NCI-H526 treated with DMSO at 0.1 percent for 48 hours (cell line): Measurements from ENCODE around the gene LTO1.

Source experiments
- DNase-seq: peaks from one replicate; lab custom pipeline; 2025; lab: John Stamatoyannopoulos, UW

Gene LTO1

DNA sequence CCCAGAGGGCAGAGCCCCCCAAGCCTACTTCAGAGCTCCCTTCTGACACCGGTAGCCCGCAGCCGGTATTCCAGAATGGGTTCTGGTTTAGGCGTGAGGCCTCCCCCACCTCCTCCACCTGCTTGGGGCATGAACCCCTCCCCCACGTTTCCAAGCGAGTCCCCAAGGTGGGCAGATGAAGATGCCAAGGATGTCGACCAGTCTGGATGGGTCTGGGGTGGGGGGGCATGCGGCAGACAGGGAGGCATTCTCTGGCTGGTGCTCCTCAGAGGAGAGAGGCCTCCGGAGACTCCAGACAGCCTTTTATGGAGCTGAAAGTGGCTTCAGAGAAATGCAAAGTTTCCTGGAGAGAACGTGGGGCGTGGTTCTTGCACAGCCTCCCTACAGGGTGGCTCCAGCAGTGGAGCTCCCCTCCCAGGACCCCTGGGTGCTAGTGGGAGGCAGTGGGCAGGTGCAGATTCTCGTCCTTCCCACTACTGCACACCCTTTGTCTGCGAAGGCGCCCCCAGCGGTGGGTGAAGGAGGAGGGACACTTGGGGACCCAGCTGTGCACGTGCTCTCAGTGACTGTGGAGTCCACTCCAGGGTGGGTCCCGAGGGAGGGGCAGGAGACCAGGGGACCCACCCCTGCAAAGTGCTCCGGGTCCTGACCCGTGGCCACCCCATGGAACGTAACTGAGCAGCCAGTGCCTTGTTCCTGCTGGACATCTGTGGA, 30.0 kb downstream of the LTO1 start:
- no peak for DNase-seq

DNA sequence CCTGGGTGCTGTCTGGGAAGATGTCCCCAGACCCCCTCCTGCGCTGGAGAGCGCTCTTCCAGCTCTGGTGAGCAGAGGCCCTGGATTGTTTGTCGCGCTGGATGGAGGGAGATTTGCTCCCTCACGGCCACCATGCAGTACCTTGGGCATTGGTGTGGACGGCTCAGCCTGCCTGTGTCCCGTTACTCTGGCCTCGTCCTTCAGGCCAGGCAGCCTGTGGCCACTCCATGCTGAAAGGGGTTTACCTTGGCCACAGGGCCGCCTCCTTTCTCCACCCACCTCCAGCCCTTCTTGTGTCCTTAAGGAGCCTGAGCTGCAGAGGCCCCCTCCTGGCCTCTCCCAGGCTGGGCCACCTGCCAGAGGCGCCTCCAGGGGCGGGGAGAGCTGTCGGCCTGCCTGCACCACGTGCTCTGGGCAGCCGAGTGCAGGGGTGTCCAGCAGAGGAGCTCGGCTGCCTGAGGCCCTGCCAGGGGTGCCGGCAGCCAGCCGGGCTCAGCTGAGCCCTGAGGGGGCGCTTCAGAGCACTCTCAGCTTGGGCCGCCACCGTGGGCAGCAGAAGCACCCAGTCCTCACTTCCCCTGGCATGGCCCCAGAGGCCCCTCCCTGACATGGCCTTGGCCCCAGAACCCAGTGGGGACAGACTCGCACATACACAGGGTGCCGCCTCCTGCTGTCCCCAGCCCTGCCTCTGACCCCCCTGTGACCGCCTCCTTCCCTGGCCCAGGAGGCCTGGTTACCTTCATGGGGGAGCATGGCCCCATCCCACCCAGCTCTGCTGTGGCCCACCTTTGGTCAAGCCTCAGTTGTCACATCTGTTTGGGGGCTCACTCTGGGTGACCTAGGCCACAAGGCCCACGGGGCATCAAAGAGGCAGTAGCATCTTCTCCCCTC, 30.8 kb downstream of the LTO1 start:
- no peak for DNase-seq

DNA sequence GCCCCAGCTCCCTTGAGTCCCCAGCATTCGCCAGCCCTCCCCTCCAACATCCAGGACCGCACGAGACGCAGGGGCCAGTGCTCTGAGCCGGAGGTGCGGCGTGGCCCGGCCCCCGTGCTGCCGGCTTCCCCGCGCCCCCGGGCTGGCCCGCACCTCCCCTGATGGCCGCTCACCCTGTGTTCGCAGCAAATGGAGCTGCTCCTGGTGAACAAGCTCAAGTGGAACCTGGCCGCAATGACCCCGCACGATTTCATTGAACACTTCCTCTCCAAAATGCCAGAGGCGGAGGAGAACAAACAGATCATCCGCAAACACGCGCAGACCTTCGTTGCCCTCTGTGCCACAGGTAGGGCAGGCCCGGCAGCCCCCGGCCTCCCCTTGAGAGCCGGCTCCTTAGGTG, 31.5 kb downstream of the LTO1 start:
- DNase-seq = no peak

DNA sequence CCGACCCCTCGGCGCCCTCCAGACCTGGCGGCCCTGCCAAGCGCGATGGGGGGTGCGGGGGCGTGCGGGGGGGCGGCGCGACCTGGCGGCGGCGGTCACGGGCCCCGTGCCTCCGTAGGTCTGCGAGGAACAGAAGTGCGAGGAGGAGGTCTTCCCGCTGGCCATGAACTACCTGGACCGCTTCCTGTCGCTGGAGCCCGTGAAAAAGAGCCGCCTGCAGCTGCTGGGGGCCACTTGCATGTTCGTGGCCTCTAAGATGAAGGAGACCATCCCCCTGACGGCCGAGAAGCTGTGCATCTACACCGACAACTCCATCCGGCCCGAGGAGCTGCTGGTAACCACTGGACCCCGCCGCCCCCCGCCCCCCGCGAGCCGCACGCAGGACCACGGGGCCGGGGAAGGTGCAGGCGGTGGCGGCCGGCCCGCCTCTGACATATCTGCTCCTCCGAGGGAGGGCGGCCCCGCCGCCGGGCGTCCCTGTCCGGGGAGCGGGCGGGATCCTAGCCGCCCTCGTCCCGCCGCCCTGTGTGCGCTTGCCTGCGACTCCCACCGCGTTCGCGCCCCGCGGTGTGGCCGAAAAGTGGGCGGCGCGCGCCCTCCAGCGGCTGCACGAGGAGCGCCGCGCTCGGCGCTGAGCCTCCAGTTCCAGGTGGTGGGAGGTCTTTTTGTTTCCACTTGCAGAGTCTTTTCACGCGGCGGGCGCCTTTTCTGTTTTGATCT, 32.1 kb downstream of the LTO1 start:
- peak; percentile 59 for DNase-seq

DNA sequence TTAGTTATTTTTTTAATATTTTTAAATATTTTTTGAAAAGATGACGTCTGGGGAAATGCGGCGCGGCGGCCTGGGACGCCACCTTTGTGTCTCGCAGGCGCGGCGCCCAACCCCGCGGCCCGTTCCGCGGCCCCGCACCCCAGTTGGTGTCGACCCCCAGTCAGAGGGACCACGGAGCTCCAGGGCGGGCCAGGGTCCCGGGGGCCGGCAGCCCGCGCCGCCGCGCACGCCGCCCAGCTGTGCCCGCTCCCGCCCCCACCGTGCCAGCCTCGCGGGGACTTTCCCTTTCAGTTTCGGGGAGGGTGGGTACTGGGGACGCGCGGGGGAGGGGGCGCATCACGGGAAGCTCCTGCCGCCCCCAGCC, 32.6 kb downstream of the LTO1 start:
- no peak for DNase-seq

DNA sequence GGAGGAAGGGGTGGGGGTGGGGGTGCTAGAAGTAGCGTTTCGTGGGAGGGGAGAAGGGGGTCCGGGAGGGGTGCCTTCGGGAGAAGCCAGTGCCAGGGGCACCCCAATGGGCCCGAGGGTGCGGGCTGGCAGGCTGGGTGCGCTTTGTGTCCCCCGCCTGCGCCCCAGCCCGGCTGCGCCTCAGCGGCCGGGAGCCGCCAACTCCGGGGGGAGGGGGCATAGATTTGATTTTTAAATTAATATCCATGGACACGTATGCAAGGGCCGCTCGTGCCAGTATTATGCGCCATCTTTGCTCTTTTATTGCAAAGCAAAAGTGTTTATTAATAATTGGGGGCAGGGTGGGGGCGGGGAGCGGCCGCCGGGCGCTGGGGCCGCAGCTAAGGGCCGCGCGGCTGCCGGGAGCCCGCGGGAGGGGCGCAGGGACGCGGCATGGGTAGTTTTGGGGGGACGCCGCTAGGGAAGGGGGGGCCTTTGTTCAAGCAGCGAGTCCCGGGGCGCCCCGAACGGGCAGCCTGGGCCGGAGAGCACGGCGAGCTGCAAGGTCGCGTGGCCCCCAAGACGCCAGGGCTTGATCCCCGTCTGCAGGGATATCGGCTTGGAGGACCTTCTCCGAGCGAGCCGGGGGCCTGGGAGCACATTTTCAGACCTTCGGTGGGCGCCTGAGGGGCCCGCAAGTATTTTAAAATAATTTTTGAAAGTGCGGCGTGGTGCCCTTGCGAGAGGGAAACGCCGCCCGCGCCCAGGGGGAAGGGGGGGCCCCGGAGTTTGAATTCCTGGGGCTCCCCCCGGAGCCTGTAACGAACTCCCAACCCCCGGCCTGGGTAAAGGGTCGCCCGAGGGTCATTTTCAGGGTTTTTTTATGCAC, 33.2 kb downstream of the LTO1 start:
- DNase-seq = no peak

DNA sequence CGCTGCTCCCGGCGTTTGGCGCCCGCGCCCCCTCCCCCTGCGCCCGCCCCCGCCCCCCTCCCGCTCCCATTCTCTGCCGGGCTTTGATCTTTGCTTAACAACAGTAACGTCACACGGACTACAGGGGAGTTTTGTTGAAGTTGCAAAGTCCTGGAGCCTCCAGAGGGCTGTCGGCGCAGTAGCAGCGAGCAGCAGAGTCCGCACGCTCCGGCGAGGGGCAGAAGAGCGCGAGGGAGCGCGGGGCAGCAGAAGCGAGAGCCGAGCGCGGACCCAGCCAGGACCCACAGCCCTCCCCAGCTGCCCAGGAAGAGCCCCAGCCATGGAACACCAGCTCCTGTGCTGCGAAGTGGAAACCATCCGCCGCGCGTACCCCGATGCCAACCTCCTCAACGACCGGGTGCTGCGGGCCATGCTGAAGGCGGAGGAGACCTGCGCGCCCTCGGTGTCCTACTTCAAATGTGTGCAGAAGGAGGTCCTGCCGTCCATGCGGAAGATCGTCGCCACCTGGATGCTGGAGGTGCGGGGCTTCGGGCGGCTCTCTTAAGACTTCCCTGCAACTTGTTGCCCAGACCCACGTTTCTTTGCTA, 34.1 kb downstream of the LTO1 start, which contains the start of gene CCND1:
TSS of gene CCND1 (plus strand) at position 162 of the 587 bp plus-strand sequence. CDS start at position 320, 158 bp downstream.
- DNase-seq = peak; percentile 89

DNA sequence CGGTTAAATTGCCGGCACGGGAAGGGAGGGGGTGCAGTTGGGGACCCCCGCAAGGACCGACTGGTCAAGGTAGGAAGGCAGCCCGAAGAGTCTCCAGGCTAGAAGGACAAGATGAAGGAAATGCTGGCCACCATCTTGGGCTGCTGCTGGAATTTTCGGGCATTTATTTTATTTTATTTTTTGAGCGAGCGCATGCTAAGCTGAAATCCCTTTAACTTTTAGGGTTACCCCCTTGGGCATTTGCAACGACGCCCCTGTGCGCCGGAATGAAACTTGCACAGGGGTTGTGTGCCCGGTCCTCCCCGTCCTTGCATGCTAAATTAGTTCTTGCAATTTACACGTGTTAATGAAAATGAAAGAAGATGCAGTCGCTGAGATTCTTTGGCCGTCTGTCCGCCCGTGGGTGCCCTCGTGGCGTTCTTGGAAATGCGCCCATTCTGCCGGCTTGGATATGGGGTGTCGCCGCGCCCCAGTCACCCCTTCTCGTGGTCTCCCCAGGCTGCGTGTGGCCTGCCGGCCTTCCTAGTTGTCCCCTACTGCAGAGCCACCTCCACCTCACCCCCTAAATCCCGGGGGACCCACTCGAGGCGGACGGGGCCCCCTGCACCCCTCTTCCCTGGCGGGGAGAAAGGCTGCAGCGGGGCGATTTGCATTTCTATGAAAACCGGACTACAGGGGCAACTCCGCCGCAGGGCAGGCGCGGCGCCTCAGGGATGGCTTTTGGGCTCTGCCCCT, 34.7 kb downstream of the LTO1 start:
- no peak for DNase-seq

DNA sequence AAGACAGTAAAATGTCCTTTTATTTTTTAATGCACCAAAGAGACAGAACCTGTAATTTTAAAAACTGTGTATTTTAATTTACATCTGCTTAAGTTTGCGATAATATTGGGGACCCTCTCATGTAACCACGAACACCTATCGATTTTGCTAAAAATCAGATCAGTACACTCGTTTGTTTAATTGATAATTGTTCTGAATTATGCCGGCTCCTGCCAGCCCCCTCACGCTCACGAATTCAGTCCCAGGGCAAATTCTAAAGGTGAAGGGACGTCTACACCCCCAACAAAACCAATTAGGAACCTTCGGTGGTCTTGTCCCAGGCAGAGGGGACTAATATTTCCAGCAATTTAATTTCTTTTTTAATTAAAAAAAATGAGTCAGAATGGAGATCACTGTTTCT, 35.3 kb downstream of the LTO1 start:
- DNase-seq = no peak

DNA sequence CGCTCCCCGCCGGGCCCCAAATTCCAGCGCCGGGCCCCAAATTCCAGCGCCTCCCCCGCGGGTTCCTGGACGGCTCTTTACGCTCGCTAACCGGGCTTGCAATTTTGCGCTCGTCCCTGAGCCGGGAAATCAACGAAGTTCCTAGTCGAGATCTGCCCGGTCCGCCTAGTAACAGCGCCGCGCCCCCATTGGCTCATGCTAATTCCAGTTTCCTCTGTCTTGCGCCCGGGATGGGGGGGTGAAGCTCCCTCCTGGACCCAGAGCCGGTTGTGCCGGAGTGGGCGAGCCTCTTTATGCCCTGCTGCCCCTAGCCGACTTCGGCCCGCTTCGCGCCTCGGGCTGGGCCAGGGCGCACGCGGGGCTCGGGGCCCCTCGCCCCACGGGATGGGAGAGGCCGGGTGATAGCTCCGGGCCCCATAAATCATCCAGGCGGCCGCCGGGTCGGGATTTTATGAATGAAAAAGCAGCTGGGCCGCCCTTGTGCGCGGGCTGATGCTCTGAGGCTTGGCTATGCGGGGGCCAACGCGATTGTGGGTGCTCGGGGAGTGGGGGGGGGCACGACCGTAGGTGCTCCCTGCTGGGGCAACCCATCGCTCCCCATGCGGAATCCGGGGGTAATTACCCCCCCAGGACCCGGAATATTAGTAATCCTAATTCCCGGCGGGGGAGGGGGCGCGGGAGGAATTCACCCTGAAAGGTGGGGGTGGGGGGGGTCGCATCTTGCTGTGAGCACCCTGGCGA, 36.0 kb downstream of the LTO1 start:
- DNase-seq = peak; percentile 89

DNA sequence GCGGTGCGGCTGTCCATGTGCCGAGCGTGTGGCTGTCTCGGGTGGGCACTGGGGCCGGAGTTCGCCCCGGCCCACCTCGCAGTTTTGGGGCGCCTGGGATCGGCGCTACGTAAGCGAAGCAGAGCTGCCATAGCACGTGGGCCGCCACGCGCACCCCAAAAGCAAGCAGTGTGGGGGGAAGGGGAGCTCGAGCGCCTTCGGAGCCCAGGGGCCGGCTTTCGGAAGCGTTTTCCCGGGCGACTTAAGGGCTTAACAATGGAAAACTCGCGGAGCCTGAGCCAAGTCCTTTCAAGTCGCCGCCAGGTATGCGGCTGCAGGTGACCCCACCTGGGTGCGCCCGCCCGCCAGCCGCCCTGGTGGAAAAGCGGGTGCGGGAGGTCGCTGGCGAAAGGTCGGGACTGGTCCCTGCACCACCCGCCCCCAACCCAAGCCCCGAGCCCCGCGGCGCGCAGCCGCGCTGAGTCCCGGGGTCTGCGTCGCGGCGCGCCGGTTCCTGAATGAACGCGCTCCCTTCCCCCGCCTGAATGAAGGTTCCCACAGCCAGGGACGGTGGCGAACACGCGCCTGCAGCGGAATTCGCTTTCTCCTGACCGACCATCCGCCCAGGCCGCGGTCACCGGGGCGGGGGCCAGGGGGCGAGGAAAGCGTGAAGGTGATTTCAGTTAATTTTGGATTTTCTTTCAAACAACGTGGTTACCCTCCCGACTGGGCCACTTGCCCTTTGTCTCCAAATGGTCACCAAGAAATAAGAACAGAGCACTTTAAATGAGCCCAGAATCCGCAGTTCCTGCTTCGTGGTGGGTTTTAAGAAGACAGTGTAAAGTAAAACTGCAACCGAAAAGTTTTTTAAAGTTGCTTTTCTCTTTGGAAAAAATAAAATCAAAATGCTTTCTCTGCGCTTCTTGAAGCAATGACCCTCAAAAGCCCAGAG, 36.9 kb downstream of the LTO1 start:
- DNase-seq = peak; percentile 45

DNA sequence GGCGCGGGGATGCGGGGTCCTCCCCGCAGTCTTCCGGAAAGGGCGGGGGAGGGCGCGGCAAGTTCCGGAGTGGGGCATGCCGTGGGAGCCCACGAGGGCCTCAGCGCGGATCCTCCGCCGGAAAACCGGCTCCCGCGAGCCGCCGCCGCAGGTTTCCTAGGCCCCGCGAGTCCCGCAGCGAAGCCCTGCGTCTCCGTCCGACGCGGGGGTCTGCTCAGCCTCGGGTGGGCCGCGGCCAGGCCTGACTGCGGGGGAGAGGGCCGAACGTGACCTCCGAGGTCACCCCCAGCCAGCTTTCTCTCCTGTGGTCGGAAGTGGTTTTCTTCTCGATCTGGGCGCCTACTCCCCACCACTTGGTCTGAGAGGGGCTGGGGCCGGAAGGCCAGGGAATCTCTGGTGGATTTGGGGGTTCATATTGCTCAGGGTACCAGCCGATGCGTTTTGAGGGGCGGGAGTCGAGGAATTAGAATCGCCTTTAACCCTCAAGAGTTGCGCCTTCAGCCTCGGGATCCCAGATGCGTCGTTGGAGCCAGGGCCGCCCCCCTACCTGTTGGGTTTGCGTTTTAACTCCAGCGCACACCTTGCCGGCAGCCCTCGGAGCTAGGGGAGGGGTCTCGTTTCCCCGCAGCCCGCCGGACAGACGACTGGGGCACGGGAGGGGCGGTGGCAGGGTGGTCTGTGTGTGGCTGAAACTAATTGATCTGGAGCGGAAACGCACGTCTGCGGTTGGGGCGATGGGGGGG, 37.8 kb downstream of the LTO1 start:
- no peak for DNase-seq

DNA sequence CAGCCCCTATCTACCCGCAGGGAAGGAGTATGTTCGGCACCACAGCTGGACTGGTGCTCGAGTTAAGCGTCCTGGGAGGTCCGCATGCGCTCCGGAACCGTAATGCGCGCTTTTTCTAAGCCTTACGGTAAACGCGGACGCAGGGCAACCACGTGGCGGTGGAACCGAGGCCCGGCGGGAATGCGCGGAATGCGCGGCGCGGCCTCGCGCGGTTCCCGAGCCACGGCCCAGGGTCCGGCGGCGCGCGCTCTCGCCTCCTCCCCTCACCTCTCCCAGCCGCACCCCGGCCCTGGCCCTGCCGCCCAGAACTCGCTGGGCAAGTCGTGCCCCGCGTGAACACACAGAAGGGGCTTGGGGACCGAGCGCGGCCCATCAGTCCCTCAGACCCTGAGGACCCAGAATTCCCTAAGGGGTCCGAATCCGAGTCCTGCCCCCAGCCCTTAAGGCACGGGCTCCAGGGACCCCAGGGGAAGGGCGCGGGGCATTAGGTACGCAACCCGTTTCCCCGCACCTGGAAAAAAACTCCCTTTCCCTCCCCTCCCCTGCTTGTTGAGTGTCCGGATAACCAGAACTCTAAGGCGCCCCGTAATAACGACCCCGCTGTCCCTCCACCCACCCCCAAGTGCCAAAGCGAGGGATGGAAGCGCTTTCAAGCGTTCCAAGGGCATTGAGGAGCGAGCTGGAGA, 38.5 kb downstream of the LTO1 start:
- peak; percentile 69 for DNase-seq

DNA sequence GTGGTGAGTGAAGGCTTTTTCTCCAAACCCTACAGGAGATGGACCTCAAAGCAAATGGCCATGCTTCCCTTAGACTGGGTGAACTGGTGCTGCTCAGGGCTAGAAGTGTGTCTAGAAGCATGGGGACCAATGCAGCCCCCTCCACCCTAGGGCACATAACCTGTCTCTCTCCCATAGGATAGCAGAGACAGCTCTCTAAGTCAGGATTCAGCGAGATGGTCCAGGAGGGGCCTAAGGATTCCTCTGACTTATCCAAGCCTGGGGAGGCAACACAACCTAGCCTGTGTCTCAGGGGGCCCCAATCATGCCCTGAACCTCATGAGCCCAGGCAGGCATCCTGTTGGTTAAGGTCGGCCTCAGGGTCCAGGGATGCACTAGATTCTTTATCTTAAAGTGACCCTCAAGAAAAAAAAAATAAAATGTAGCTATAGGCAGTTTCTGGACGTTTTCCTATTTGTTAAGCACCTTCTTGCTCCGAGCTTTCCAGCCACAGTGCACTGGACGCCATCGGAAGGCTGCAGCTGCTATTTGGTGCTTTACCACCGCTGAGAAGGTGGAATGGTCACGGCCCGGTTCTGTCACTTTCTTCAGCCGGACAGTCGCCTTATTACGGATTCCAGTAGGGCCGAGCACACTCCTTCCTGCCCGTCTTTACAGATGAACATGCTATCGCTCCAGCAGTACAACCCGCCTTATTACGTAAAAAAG, 39.2 kb downstream of the LTO1 start:
- no peak for DNase-seq

DNA sequence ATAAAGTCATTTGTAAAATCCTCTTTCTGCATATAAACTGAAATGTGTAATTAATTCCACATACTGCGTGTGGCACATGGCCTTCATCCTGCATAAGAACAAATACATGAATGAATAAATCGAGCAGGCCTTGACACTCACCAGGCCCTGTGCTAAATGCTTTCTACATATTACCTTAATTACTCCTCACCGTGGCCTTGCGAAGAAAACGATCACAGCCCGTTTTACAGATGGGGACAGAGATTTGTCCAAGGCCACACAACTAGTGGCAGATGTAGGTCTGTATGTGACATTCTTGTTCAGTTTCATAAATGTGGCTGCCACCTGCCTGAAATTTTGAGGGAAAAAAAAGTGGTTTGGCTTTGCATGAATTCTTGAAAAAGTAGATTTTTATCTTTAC, 40.0 kb downstream of the LTO1 start:
- no peak for DNase-seq

DNA sequence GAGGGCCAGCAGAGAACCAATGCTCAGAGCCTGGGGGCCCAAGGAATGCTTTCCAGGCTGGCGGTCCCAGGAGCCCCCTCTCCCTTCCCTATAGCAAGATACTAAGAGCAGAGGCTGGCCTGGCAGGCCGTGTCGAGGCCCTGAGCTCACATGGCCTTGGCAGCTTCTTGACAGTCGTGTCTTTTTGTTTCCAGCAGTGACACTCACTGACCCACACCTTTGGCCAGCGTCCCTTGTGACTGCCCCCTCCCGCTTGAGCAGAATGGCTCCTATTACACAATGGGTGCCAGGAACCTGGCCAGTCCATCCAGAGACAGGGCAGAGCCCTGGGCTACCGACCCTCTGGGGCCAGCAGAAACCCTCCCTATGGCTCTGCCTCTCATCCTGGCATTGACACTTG, 40.6 kb downstream of the LTO1 start:
- no peak for DNase-seq

DNA sequence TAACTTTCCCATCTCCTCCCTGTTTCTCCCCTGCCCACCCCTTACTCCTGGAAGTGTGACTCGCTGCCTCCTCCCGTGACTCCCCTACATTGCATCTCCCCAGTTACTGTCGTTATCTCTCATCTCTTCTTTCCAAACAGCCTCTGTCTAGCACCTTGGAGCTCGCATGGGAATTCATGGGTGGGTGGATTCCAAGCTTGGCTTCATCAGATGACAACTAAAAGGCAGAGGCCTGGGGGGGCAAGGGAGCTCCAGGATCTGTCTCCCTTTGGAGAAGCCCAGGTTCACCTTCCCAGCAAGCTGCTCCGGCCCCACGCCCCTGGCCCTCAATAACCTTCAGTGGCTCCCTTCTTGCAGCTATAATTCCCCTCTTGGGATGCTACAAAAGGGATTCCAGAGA, 41.1 kb downstream of the LTO1 start:
- no peak for DNase-seq
